Hepatocyte (in vitro differentiated cells): ENCODE data around the gene THSD7B. TPM values are rescaled to one million over a fixed set of nuclear protein-coding genes. Genes with fewer than 3 reads are reported as not detected.

Source experiments
- DNase-seq: peaks from one replicate; pipeline ENCODE4 v3.0.0-alpha.2; 2016; ENCODE audit warnings: low spot score
- H2AFZ ChIP-seq: fragments of 200-600 bp; sonication (generic); 2 replicates; pipeline ENCODE4 v1.6.0; 2016; ENCODE audit warnings: antibody characterized with exemption, mild to moderate bottlenecking
- H3K27ac ChIP-seq: fragments of 200-600 bp; sonication (generic); 2 replicates; pipeline ENCODE4 v1.5.1; 2016; ENCODE audit warnings: mild to moderate bottlenecking
- H3K27me3 ChIP-seq: fragments of 200-600 bp; sonication (generic); 2 replicates; pipeline ENCODE4 v1.6.1; 2016
- H3K36me3 ChIP-seq: fragments of 200-600 bp; sonication (generic); replicated peaks from 2 replicates; pipeline ENCODE4 v1.5.1; 2016; ENCODE audit warnings: low read depth; ENCODE audit not compliant: insufficient read depth
- H3K4me1 ChIP-seq: fragments of 200-600 bp; sonication (generic); 2 replicates; pipeline ENCODE4 v1.5.1; 2016; ENCODE audit warnings: mild to moderate bottlenecking, moderate library complexity; ENCODE audit not compliant: insufficient read depth
- H3K4me2 ChIP-seq: fragments of 200-600 bp; sonication (generic); 2 replicates; pipeline ENCODE4 v1.6.0; 2016
- H3K4me3 ChIP-seq: fragments of 200-600 bp; sonication (generic); 2 replicates; pipeline ENCODE4 v1.5.1; 2016; ENCODE audit warnings: mild to moderate bottlenecking
- H3K79me2 ChIP-seq: fragments of 200-600 bp; sonication (generic); 2 replicates; pipeline ENCODE4 v1.6.0; 2017; ENCODE audit warnings: mild to moderate bottlenecking
- H3K9me2 ChIP-seq: fragments of 200-600 bp; sonication (generic); replicated peaks from 2 replicates; pipeline ENCODE4 v1.6.0; 2017; ENCODE audit warnings: mild to moderate bottlenecking; ENCODE audit not compliant: insufficient read depth
- H3K9me3 ChIP-seq: fragments of 200-600 bp; sonication (generic); 2 replicates; pipeline ENCODE4 v1.5.1; 2016; ENCODE audit warnings: low read depth, mild to moderate bottlenecking
- H4K20me1 ChIP-seq: fragments of 200-600 bp; sonication (generic); 2 replicates; pipeline ENCODE4 v1.6.0; 2016; ENCODE audit warnings: mild to moderate bottlenecking; ENCODE audit not compliant: insufficient read depth, poor library complexity, severe bottlenecking
- CTCF ChIP-seq: fragments of 200-600 bp; sonication (generic); IDR thresholded peaks from 2 replicates; pipeline ENCODE4 v1.5.1; 2016; ENCODE audit warnings: antibody characterized with exemption, mild to moderate bottlenecking; ENCODE audit not compliant: poor library complexity
- EZH2 ChIP-seq: fragments of 200-600 bp; sonication (generic); IDR thresholded peaks from 2 replicates; pipeline ENCODE4 v1.6.1; 2016; ENCODE audit warnings: antibody characterized with exemption, mild to moderate bottlenecking, borderline replicate concordance
- EZH2phosphoT487 ChIP-seq: fragments of 200-600 bp; sonication (generic); IDR thresholded peaks from one replicate; pipeline ENCODE4 v1.6.1; 2018; ENCODE audit warnings: antibody characterized with exemption, mild to moderate bottlenecking, low read depth, moderate library complexity; ENCODE audit not compliant: unreplicated experiment, severe bottlenecking
- WGBS: methylation state at CpG from one replicate; pipeline ENCODE4 v1.1.6; 2016; ENCODE audit warnings: low lambda C conversion rate; ENCODE audit errors: missing lambda C conversion rate; 5-methylcytosine and 5-hydroxymethylcytosine counted together
- polyA plus RNA-seq: library from polyadenylated mRNA; unstranded; fragments of >200 nt; fragmentation: Nextera tagmentation; extraction: Ambion mirVana; gene quantifications from 2 replicates; pipeline ENCODE4 v1.2.1, GENCODE V29; 2016
- total RNA-seq: library from RNA; depleted of rRNA; stranded (reverse); fragments of >200 nt; gene quantifications from 2 replicates; pipeline ENCODE4 v1.2.3, GENCODE V29; 2014

Gene THSD7B
- total and polyA plus RNA-seq, 2 experiments from 2014 or later, result 0.48 to 5.7 TPM

- H3K79me2 ChIP-seq, result no peaks in the 10 kb centered on the region
- H2AFZ ChIP-seq, result no peak overlapping the region
- H3K36me3 ChIP-seq, result no peaks in the 10 kb centered on the region
- H4K20me1 ChIP-seq, result no peaks in the 10 kb centered on the region
- H3K27ac ChIP-seq, result no peak overlapping the region
- no peaks in the 10 kb centered on the region for H3K9me2 ChIP-seq
- no peaks in the 10 kb centered on the region for H3K4me1 ChIP-seq
- no peak for DNase-seq
- TF ChIP-seq EZH2 (no peak), CTCF (no peak), EZH2phosphoT487 (no peak)
- no peaks in the 10 kb centered on the region for H3K27me3 ChIP-seq
- 92% methylated on average over 3 of the region's 3 CpGs for WGBS
- H3K4me3 ChIP-seq, result no peak overlapping the region
- no peak overlapping the region for H3K4me2 ChIP-seq
- no peaks in the 10 kb centered on the region for H3K9me3 ChIP-seq
Measured at GRCh38 chr2:137670111-137670510, 904.8 kb downstream of the THSD7B start.

- Histone ChIP-seq H3K27ac (no peak overlapping the region), H2AFZ (no peak overlapping the region), H3K4me3 (no peak overlapping the region), H3K4me1 (no peaks in the 10 kb centered on the region), H3K4me2 (no peak overlapping the region), H3K27me3 (no peaks in the 10 kb centered on the region), H3K9me3 (no peaks in the 10 kb centered on the region), H4K20me1 (no peaks in the 10 kb centered on the region), H3K79me2 (no peaks in the 10 kb centered on the region), H3K9me2 (no peaks in the 10 kb centered on the region), H3K36me3 (no peaks in the 10 kb centered on the region)
- no peak for DNase-seq
- TF ChIP-seq CTCF (no peak), EZH2 (no peak), EZH2phosphoT487 (no peak)
Measured at GRCh38 chr2:137672989-137673552, 907.7 kb downstream of the THSD7B start.

- Histone ChIP-seq H2AFZ (no peak overlapping the region), H4K20me1 (no peaks in the 10 kb centered on the region), H3K27me3 (no peaks in the 10 kb centered on the region), H3K36me3 (no peaks in the 10 kb centered on the region), H3K4me3 (no peak overlapping the region), H3K4me1 (no peaks in the 10 kb centered on the region), H3K4me2 (no peak overlapping the region), H3K9me3 (no peaks in the 10 kb centered on the region), H3K27ac (no peak overlapping the region), H3K9me2 (no peaks in the 10 kb centered on the region), H3K79me2 (no peaks in the 10 kb centered on the region)
- TF ChIP-seq EZH2phosphoT487 (no peak), CTCF (no peak), EZH2 (no peak)
- DNase-seq, result no peak
- WGBS, result 71% methylated on average over 2 of the region's 2 CpGs
Measured at GRCh38 chr2:137674991-137675390, 909.6 kb downstream of the THSD7B start.
